Activated naive CD4-positive, alpha-beta T cell treated with anti-CD3 and anti-CD28 coated beads, Interleukin-2, amount 50 U/mL, for 72 hours (primary cell): ENCODE data around the gene RECK. TPM values are rescaled to one million over a fixed set of nuclear protein-coding genes. Genes with fewer than 3 reads are reported as not detected.

Source experiments
- ATAC-seq, 2 donors: fragments of 150-1000 bp; cut with Tn5 transposase; 2 replicates each; pipeline ENCODE4 v1.10.0; 2021; ENCODE audit warnings: mild to moderate bottlenecking in 2 of 2, moderate library complexity in 2 of 2
- DNase-seq, 2 donors: peaks; one replicate each; pipeline ENCODE4 v3.0.0; 2021 to 2022; ENCODE audit warnings: low spot score in 2 of 2
- H3K27ac Mint-ChIP-seq, 2 donors: one replicate each; pipeline ENCODE4 v1.8.0; 2022; ENCODE audit warnings: mild to moderate bottlenecking in 2 of 2, mixed read lengths in 2 of 2
- H3K36me3 Mint-ChIP-seq, 2 donors: one replicate each; pipeline ENCODE4 v1.8.0; 2022; ENCODE audit warnings: mixed read lengths in 2 of 2
- H3K9me3 Mint-ChIP-seq, 2 donors: one replicate each; pipeline ENCODE4 v1.8.0; 2022; ENCODE audit warnings: mixed read lengths in 2 of 2
- total RNA-seq, 2 donors: library from RNA; stranded (reverse); gene quantifications; one replicate each; pipeline ENCODE4 v1.2.3, GENCODE V29; 2022

Gene RECK
- total RNA-seq, 2 donors from 2014 or later = 7.0 to 7.6 TPM

DNA sequence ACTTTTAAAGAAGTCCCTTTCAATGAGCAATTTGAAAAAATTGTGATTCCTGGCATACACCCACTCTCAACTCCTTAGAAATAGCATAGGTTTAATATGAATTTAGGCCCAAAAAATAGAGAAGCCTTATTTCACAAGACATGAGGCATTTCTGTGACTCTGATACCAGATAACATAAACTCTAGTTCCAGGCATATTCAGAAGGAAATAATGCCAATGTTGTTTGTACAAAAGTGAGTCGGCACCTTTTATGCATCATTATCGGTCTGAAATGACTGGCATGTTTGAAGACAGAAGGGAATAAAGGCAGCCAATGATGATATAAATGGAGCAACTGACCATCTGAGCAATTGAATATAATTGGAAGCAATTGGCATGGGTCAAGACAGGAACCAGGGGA lies 19.4 kb upstream of the RECK start:
- no peak overlapping the region for H3K27ac Mint-ChIP-seq
- ATAC-seq = no peak
- H3K9me3 Mint-ChIP-seq = no peaks in the 10 kb centered on the region
- DNase-seq = no peak
- H3K36me3 Mint-ChIP-seq = no peaks in the 10 kb centered on the region

GRCh38 chr9:36018129-36018528 lies 18.6 kb upstream of the RECK start:
- no peak for ATAC-seq
- H3K27ac Mint-ChIP-seq = no peak overlapping the region
- no peak for DNase-seq
- no peaks in the 10 kb centered on the region for H3K9me3 Mint-ChIP-seq
- no peaks in the 10 kb centered on the region for H3K36me3 Mint-ChIP-seq

DNA sequence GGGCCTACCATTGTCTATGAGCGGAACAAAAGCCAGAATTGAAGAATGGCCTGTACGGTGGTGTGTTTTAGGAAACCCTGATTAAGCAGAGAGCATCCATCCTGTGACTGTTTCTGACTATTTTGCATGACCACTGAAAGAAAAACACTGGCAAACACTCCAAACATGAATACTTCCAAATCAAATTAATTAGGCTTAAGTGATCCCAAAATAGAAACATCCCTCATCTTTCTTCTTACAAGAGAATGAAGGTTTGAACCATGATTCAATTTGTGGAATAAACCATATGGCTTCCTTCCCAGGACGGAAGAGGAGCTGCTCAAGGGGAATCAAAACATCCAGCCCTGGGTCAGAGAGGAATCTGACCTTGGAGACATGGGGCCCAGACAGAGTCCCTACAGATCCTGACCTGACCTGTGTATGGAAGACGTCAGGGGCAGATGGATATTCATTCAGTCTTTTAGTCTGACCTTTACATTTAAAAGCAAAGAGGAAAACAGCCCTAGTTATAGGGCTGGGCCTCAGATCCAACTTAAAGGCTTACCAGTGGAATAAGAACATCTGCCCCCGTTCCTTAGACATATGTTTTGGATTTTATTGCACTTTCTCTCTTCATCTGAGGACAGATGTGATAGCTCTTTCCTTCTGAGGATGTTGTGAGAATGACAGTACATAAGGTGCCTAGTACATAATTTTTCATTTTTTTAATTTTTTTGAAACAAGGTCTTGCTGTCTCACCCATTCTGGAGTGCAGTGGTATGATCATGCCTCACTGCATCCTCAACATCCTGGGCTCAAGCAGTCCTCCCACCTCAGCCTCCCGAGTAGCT lies 17.6 kb upstream of the RECK start:
- Mint-ChIP-seq H3K9me3 (no peaks in the 10 kb centered on the region), H3K36me3 (no peaks in the 10 kb centered on the region), H3K27ac (no peak overlapping the region)
- DNase-seq (no peak), ATAC-seq (no peak)

GRCh38 chr9:36021968-36022367 lies 14.7 kb upstream of the RECK start:
- ATAC-seq = peak in 1 of 2 donors; percentile 29
- H3K9me3 Mint-ChIP-seq = no peaks in the 10 kb centered on the region
- H3K27ac Mint-ChIP-seq = no peak overlapping the region

DNA sequence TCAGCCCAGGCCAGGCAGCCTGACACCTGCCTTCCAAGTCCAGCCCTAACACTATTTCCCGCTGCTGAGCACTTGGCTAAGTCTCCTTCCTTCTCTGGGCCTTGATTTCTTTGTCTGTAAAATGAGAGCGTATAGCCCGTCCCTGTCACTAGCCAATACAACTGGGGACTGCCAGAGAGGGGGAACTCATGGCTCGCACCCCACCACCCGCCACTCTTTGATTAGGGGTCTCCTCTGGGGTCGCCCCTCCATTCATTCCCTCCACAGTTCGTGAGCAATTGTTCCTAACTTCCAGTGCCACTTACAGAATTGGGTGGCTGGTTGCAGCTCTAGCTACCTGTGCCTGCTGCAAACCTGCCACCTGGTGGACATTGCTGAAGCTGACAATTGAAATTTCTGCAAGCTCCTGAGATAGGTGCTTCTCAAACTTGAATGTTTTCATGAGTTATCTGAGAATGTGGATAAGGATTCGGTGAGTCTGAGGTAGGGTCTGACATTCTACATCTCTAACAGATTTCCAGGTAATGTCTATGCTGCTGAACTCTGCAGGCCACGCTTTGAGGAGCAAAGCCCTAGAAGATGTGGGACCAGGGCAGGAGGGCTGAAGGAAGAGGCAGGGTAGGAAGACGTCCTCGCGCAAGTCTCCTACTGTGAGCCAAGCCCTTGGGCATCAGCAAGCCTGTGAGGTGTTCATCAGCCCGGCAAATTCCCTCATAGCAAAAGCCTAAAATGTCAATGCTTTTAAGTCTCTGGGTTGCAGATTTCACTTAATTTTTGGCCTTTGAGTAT lies 13.3 kb upstream of the RECK start:
- DNase-seq = peak in 1 of 2 donors; percentile 71
- ATAC-seq = peak; percentile 75 to 78
- no peaks in the 10 kb centered on the region for H3K36me3 Mint-ChIP-seq
- no peaks in the 10 kb centered on the region for H3K9me3 Mint-ChIP-seq
- no peak overlapping the region for H3K27ac Mint-ChIP-seq

More at GRCh38 chr9:36021968-36022367, 14.7 kb upstream of the RECK start:
- no peak for DNase-seq
- no peaks in the 10 kb centered on the region for H3K36me3 Mint-ChIP-seq

DNA sequence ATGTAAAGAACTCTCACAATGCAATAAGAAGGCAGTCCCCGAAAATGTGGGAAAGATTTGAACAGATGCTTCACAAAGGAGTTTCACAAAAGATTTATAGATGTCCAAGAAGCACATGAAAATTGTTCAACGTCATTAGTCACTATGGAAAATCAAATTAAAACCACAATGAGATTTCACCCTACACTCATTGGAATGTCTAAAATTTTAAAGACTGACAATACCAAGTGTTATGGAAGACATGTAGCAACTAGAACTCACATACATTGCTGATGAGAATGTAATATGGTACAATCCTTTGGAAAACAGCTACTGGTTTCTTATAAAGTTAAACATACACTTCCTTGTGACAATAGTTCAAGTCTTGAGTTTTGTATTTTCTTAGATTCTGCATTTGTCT lies 11.0 kb upstream of the RECK start:
- H3K36me3 Mint-ChIP-seq = no peaks in the 10 kb centered on the region
- H3K27ac Mint-ChIP-seq = no peak overlapping the region
- no peaks in the 10 kb centered on the region for H3K9me3 Mint-ChIP-seq
- no peak for ATAC-seq
- no peak for DNase-seq

DNA sequence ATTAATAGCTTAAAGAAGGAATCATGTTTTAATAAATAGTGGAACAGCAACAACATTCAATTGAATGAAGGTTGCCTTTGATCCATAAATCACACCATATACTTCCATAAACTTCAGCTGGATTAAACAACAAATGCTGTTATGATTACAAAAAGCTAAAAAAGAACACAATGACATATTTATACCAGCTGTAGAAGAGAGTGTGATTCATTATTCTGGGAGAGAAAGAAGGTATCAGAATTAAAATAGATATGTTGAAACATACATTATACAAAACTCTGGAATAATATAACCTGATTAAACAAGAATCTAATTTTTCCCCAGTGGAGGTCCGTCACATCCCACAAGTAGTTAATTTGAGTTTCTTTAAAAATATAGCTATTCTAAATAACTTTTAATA lies 7.5 kb upstream of the RECK start:
- DNase-seq = no peak
- no peak for ATAC-seq
- Mint-ChIP-seq H3K27ac (no peak overlapping the region), H3K9me3 (no peaks in the 10 kb centered on the region), H3K36me3 (no peaks in the 10 kb centered on the region)

GRCh38 chr9:36029765-36030528 lies 6.8 kb upstream of the RECK start:
- H3K9me3 Mint-ChIP-seq = no peaks in the 10 kb centered on the region
- no peak for ATAC-seq
- H3K27ac Mint-ChIP-seq = no peak overlapping the region
- DNase-seq = no peak
- no peaks in the 10 kb centered on the region for H3K36me3 Mint-ChIP-seq

- Mint-ChIP-seq H3K9me3 (no peaks in the 10 kb centered on the region), H3K27ac (no peak overlapping the region)
- ATAC-seq = no peak
These were observed 5.8 kb upstream of the RECK start for GRCh38 chr9:36030871-36031270.

DNA sequence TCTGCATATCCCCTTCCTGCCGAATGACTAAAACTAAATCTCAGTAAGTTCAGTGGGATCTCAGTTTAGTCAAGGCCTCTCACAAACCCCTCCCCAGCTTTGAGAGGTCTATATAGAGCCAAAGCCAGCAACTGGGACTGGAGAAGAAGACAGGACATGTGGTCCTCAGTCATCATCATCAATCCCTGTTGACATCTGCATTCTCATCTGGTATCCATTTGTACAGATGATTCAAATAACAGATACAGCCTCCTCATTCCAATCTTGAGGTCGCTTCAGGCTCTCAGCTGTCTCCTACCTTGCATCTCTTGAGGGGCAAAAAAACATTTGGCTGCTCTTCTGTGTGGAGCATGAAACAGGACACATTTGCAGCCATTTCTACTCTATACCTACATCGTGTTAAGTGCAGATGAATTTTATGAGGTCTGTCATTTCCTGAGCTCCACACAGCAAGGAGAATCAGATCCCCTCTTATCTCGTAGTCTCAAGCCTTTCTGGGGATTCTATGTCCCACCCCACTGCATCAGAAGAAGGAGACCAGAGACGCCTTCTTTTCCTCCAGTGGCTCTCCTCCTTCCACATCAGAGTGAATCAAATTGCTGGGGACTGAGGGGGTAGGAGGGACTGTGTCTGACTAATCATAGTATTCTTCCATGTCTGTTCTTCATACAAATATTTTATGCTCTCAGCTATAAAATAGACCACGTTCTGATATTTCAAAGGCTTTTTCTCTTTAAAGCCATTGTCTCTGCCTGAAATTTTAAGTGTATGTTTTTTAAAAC lies 4.7 kb upstream of the RECK start:
- Mint-ChIP-seq H3K9me3 (no peaks in the 10 kb centered on the region), H3K27ac (peak overlapping the region in 1 of 2 donors; percentile 72), H3K36me3 (no peaks in the 10 kb centered on the region)
- DNase-seq (no peak), ATAC-seq (no peak)

More at GRCh38 chr9:36030871-36031270, 5.8 kb upstream of the RECK start:
- H3K36me3 Mint-ChIP-seq = no peaks in the 10 kb centered on the region
- no peak for DNase-seq

DNA sequence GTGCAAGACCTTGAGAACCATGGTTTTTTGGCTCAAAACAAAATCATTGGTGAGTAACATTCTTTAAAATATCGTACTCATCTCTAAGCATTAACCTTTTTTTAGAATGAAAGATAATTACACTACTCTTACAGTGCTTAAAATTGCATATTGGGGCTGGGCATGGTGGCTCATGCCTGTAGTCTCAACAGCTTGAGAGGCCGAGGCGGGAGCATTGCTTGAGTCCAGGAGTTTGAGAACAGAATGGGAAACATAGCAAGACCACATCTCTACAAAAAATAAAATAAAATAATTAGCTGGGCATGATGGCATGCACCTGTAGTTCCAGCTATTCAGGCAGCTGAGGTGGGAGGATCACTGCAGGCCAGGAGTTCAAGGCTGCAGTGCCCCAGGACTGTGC lies 2.9 kb upstream of the RECK start:
- no peaks in the 10 kb centered on the region for H3K9me3 Mint-ChIP-seq
- no peak overlapping the region for H3K27ac Mint-ChIP-seq
- peaks cover 7% of the 10 kb centered on the region in 2 donors for H3K36me3 Mint-ChIP-seq
- no peak for ATAC-seq
- no peak for DNase-seq

- ATAC-seq = no peak
- Mint-ChIP-seq H3K9me3 (no peaks in the 10 kb centered on the region), H3K36me3 (peaks cover 7% of the 10 kb centered on the region in 2 donors), H3K27ac (no peak overlapping the region)
- no peak for DNase-seq
These were observed 2.5 kb upstream of the RECK start for GRCh38 chr9:36034234-36034633.

- H3K36me3 Mint-ChIP-seq = peaks cover 7% of the 10 kb centered on the region in 2 donors
- ATAC-seq = no peak
These were observed 1.7 kb upstream of the RECK start for GRCh38 chr9:36035006-36035405.

GRCh38 chr9:36036253-36036779 lies 397 bp upstream of the RECK start:
- peaks cover 7% of the 10 kb centered on the region in 2 donors for H3K36me3 Mint-ChIP-seq
- ATAC-seq = no peak
- no peaks in the 10 kb centered on the region for H3K9me3 Mint-ChIP-seq
- DNase-seq = no peak
- peak overlapping the region; percentile 26 to 37 for H3K27ac Mint-ChIP-seq

More at GRCh38 chr9:36035006-36035405, 1.7 kb upstream of the RECK start:
- Mint-ChIP-seq H3K27ac (no peak overlapping the region), H3K9me3 (no peaks in the 10 kb centered on the region)
- no peak for DNase-seq

GRCh38 chr9:36037549-36038122 lies 923 bp downstream of the RECK start:
- ATAC-seq (peak in 1 of 2 donors; percentile 1), DNase-seq (no peak)
- peak overlapping the region; percentile 76 to 89 for H3K27ac Mint-ChIP-seq
- H3K36me3 Mint-ChIP-seq = peaks cover 7% of the 10 kb centered on the region in 2 donors
- H3K9me3 Mint-ChIP-seq = no peaks in the 10 kb centered on the region

GRCh38 chr9:36039121-36039520 lies 2.4 kb downstream of the RECK start:
- H3K36me3 Mint-ChIP-seq = peaks cover 7 to 13% of the 10 kb centered on the region in 2 donors
- no peak overlapping the region for H3K27ac Mint-ChIP-seq
- ATAC-seq = no peak
- H3K9me3 Mint-ChIP-seq = peaks cover 0 to 5% of the 10 kb centered on the region in 2 donors
- DNase-seq = no peak
